GM12872 (cell line): Measurements from ENCODE around the gene BLCAP.

Experiments used
- TF ChIP-seq, protein P1 (sequence below): IDR thresholded peaks from 3 replicates; pipeline ENCODE4 v1.5.1; 2011; ENCODE audit warnings: low read depth, mild to moderate bottlenecking, low read length, moderate library complexity; ENCODE audit not compliant: insufficient read depth

Gene BLCAP

GRCh38 chr20:37567671-37568588 is 40.3 kb upstream of the BLCAP start:
- TF ChIP-seq, protein P1, sequence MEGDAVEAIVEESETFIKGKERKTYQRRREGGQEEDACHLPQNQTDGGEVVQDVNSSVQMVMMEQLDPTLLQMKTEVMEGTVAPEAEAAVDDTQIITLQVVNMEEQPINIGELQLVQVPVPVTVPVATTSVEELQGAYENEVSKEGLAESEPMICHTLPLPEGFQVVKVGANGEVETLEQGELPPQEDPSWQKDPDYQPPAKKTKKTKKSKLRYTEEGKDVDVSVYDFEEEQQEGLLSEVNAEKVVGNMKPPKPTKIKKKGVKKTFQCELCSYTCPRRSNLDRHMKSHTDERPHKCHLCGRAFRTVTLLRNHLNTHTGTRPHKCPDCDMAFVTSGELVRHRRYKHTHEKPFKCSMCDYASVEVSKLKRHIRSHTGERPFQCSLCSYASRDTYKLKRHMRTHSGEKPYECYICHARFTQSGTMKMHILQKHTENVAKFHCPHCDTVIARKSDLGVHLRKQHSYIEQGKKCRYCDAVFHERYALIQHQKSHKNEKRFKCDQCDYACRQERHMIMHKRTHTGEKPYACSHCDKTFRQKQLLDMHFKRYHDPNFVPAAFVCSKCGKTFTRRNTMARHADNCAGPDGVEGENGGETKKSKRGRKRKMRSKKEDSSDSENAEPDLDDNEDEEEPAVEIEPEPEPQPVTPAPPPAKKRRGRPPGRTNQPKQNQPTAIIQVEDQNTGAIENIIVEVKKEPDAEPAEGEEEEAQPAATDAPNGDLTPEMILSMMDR = no peak

DNA sequence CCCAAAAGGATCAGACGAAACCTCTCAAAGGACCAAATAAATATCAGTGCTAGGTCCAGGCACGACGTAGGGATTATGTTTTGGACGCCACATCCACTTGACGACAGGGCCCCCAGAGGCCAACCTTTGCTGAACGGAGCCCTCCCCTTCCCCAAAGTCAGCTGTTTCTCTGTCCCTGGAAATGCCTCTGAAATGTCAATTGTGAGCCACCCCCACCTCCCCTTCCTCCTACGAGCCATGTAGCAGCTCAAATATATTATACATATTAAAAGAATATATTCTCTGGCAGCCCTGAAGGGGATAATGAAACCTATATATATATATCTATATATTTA is 39.6 kb upstream of the BLCAP start:
- TF ChIP-seq, protein P1 = no peak

- TF ChIP-seq, protein P1 = no peak
Observed at GRCh38 chr20:37566590-37567330, 39.1 kb upstream of the BLCAP start.

GRCh38 chr20:37565134-37565811 is 37.6 kb upstream of the BLCAP start:
- TF ChIP-seq, protein P1 = no peak

GRCh38 chr20:37564388-37565133 is 36.9 kb upstream of the BLCAP start:
- TF ChIP-seq, protein P1 = peak; percentile 93

- TF ChIP-seq, protein P1 = no peak
Observed at GRCh38 chr20:37564016-37564387, 36.3 kb upstream of the BLCAP start.
